IMR-90 (cell line): ENCODE results near the gene CRYBA2. TPM values are rescaled to one million over a fixed set of nuclear protein-coding genes. Genes with fewer than 3 reads are reported as not detected.
A peak's percentile ranks its signal among the peaks of the same experiment; 100 is the strongest.

Experiments
- ATAC-seq: fragments of 200-7000 bp; cut with Tn5 transposase; 2 replicates; pipeline ENCODE4 v1.9.1; 2020; ENCODE audit warnings: low read depth, mild to moderate bottlenecking, moderate library complexity
- BruUV-seq: library from RNA; stranded (reverse); fragments of 400-500 nt; replicated peaks from 2 replicates; lab custom pipeline; 2021; lab: Mats Ljungman, UMichigan
- CTCF ChIA-PET: fragments of 300-600 bp; formaldehyde crosslinking; extraction: SDS; loops from one replicate; lab custom pipeline; 2021; ENCODE audit warnings: antibody characterized with exemption; lab: Yijun Ruan, JAX
- POLR2A ChIA-PET: fragments of 300-600 bp; sonication (Branson Sonifier 250); formaldehyde crosslinking; loops from one replicate; lab custom pipeline; 2022; ENCODE audit warnings: antibody characterized with exemption; ENCODE audit not compliant: unreplicated experiment; lab: Charles Lee
- DNase-seq: peaks from one replicate; pipeline ENCODE4 v3.0.0; 2013
- H2AFZ ChIP-seq: replicated peaks from 2 replicates; pipeline ENCODE3; 2013; ENCODE audit warnings: low read length, mild to moderate bottlenecking; ENCODE audit not compliant: poor library complexity
- H2AK5ac ChIP-seq: 2 replicates; pipeline ENCODE4 v1.6.1; 2013; ENCODE audit warnings: low read depth, low read length, inconsistent platforms
- H2AK9ac ChIP-seq: replicated peaks from 2 replicates; pipeline ENCODE3; 2013; ENCODE audit warnings: mild to moderate bottlenecking, low read depth, low read length, moderate library complexity; ENCODE audit not compliant: poor library complexity
- H2BK120ac ChIP-seq: 2 replicates; pipeline ENCODE4 v1.6.1; 2013; ENCODE audit warnings: low read depth, low read length, inconsistent platforms
- H2BK15ac ChIP-seq: 3 replicates; pipeline ENCODE4 v1.6.1; 2013; ENCODE audit warnings: low read depth, low read length, inconsistent platforms
- H2BK20ac ChIP-seq: 2 replicates; pipeline ENCODE4 v1.6.1; 2013; ENCODE audit warnings: low read depth, mild to moderate bottlenecking, inconsistent platforms, low read length, moderate library complexity
- H2BK5ac ChIP-seq: 2 replicates; pipeline ENCODE4 v1.6.1; 2013; ENCODE audit warnings: mild to moderate bottlenecking, low read depth, low read length, inconsistent platforms; ENCODE audit not compliant: poor library complexity, severe bottlenecking
- H3K14ac ChIP-seq: replicated peaks from 2 replicates; pipeline ENCODE4 v1.6.1; 2013; ENCODE audit warnings: low read depth, low read length, inconsistent platforms
- H3K18ac ChIP-seq: 2 replicates; pipeline ENCODE4 v1.6.1; 2013; ENCODE audit warnings: low read depth, low read length, control low read depth
- H3K23ac ChIP-seq: 2 replicates; pipeline ENCODE4 v1.6.1; 2013; ENCODE audit warnings: low read depth, low read length, inconsistent platforms
- H3K27ac ChIP-seq: 2 replicates; pipeline ENCODE4 v1.5.1; 2013; ENCODE audit warnings: mild to moderate bottlenecking, control low read depth, low read length; ENCODE audit not compliant: insufficient read depth
- H3K27me3 ChIP-seq: 2 replicates; pipeline ENCODE4 v1.6.1; 2013; ENCODE audit warnings: low read length; ENCODE audit not compliant: control insufficient read depth, insufficient read depth
- H3K36me3 ChIP-seq: 2 replicates; pipeline ENCODE4 v1.6.1; 2013; ENCODE audit warnings: low read length, mixed read lengths; ENCODE audit not compliant: control insufficient read depth, insufficient read depth
- H3K4ac ChIP-seq: 2 replicates; pipeline ENCODE4 v1.6.1; 2013; ENCODE audit warnings: low read depth, low read length, inconsistent platforms
- H3K4me1 ChIP-seq: 2 replicates; pipeline ENCODE4 v1.6.1; 2013; ENCODE audit warnings: low read length, mixed read lengths; ENCODE audit not compliant: control insufficient read depth, insufficient read depth
- H3K4me2 ChIP-seq: 2 replicates; pipeline ENCODE4 v1.6.1; 2013; ENCODE audit warnings: low read depth, mild to moderate bottlenecking, control low read depth, low read length, moderate library complexity
- H3K4me3 ChIP-seq: 2 replicates; pipeline ENCODE4 v1.5.1; 2013; ENCODE audit warnings: low read depth, mild to moderate bottlenecking, control low read depth, low read length, moderate library complexity; ENCODE audit not compliant: insufficient read depth
- H3K56ac ChIP-seq: 2 replicates; pipeline ENCODE4 v1.6.1; 2013; ENCODE audit warnings: low read length, inconsistent platforms; ENCODE audit not compliant: insufficient read depth; ENCODE audit errors: extremely low read depth
- H3K79me1 ChIP-seq, 2 experiments: 2 replicates each; pipeline ENCODE4 v1.6.1; 2013; ENCODE audit warnings: low read length in 2 of 2, inconsistent platforms in 1 of 2, low read depth in 1 of 2
- H3K9ac ChIP-seq: 2 replicates; pipeline ENCODE4 v1.6.1; 2013; ENCODE audit warnings: low read depth, low read length, control low read depth
- H3K9me1 ChIP-seq: 2 replicates; pipeline ENCODE4 v1.6.1; 2013; ENCODE audit warnings: low read length, inconsistent platforms; ENCODE audit not compliant: insufficient read depth
- H3K9me3 ChIP-seq: 2 replicates; pipeline ENCODE4 v1.6.1; 2013; ENCODE audit warnings: low read length; ENCODE audit not compliant: control insufficient read depth, insufficient read depth
- H4K20me1 ChIP-seq: 2 replicates; pipeline ENCODE4 v1.6.1; 2013; ENCODE audit warnings: low read length, inconsistent platforms; ENCODE audit not compliant: insufficient read depth
- H4K5ac ChIP-seq: 2 replicates; pipeline ENCODE4 v1.6.1; 2013; ENCODE audit warnings: mild to moderate bottlenecking, low read depth, low read length, control low read depth
- H4K8ac ChIP-seq, 2 experiments: 2 replicates each; pipeline ENCODE4 v1.6.1; 2013; ENCODE audit warnings: low read depth in 2 of 2, low read length in 2 of 2, control low read depth in 1 of 2, inconsistent platforms in 1 of 2
- H4K91ac ChIP-seq: 2 replicates; pipeline ENCODE4 v1.6.1; 2013; ENCODE audit warnings: low read depth, low read length, inconsistent platforms; ENCODE audit not compliant: insufficient read depth
- CTCF ChIP-seq: conservative IDR thresholded peaks from 2 replicates; pipeline ENCODE4 v1.5.1; 2012; ENCODE audit warnings: mild to moderate bottlenecking, low read depth, low read length, improper control_type of control experiment
- RFX5 ChIP-seq: IDR thresholded peaks from 2 replicates; pipeline ENCODE4 v1.8.0; 2012; ENCODE audit warnings: low read depth, mild to moderate bottlenecking, low read length, moderate library complexity
- WGBS, 2 experiments: methylation state at CpG; one replicate each; pipeline versions ENCODE4 v1.1.5 to v1.1.7; 2013; ENCODE audit warnings: missing lambda C conversion rate in 2 of 2; ENCODE audit not compliant: insufficient read length in 1 of 2; ENCODE audit errors: extremely low coverage in 2 of 2; 5-methylcytosine and 5-hydroxymethylcytosine counted together
- dilution Hi-C: fragments of 300-500 bp; cut with HindIII; formaldehyde crosslinking; loops from one replicate; pipeline ENCODE4 v1.14.3; 2018; ENCODE audit warnings: low sequenced_read_pairs; ENCODE audit not compliant: unreplicated experiment
- in situ Hi-C: fragments of 300-500 bp; cut with MboI; formaldehyde crosslinking; loops from 3 replicates; pipeline ENCODE4 v1.14.3; 2019; ENCODE audit warnings: low sequenced_read_pairs, inconsistent platforms, mixed read lengths
- intact Hi-C: fragments of 100-400 bp; cut with micrococcal nuclease; formaldehyde crosslinking; loops from 2 replicates; pipeline ENCODE4 v1.10.0; 2022
- polyA plus RNA-seq, 3 experiments: library from polyadenylated mRNA; depleted of rRNA; stranded (reverse); fragments of >200 nt; gene quantifications; 2 replicates each; pipeline ENCODE4 v1.2.3, GENCODE V29; 2012; ENCODE audit warnings: low replicate concordance in 1 of 3
- total RNA-seq: library from RNA; depleted of rRNA; stranded (reverse); fragments of >200 nt; gene quantifications from 2 replicates; pipeline ENCODE4 v1.2.3, GENCODE V29; 2012

Gene CRYBA2
- total and polyA plus RNA-seq, 2 of the 4 experiments (the other 2 are of a cell fraction): not detected

DNA sequence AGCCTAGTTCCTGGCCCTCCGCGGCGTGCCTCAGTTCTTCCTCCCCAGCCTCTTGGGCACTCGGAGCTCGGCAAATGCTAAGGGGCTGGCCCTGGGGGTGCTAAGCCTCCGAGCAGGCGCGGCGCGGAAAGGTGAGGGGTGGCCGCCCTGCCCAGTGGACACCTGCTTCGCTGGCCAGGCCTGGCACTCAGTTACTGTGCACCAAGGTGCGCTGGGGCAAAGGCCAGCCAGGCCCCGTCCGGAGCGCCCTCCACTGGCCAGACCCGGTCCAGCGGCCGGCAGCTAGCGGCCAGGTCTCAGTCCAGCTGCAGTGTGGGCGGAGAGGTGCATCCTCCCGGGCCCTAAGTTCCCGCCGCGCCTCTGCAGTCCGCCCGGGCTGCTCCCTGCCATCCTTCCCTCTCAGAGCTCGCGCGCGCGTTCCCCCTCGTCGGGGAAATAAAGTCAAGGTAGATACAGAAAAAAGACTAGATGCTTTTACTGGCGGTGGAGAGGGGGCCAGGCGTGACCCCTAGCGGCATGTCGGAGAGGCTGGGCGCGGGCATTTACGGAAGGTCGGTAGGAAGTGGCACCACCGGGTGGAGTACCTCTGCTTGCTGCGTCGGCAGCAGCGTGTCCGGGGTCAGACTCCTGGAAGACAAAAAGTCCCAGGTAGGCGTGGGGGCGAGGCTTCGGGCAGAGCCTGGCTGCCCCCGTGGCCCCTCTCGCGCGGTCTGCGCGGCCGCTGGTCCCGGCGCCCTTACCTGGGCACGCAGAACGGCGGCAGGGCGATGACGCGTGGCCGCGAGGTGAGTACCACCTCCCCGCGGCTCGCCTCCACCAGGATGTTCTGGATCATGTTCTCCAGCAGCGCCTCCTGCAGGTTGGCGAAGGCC lies 9.4 kb upstream of the CRYBA2 start:
- Histone ChIP-seq H4K5ac (no peak overlapping the region), H2AK5ac (no peak overlapping the region), H3K9me3 (no peaks in the 10 kb centered on the region; the same call in 1 of the 2 replicates), H3K56ac (no peak overlapping the region), H3K79me1 (no peaks in the 10 kb centered on the region), H3K4me1 (no peaks in the 10 kb centered on the region), H3K4me3 (no peak overlapping the region), H4K8ac (no peak overlapping the region), H4K20me1 (no peaks in the 10 kb centered on the region; the same call in 1 of the 2 replicates), H3K9ac (no peak overlapping the region), H3K4ac (no peak overlapping the region), H2BK120ac (no peak overlapping the region), H3K36me3 (no peaks in the 10 kb centered on the region), H3K23ac (no peak overlapping the region), H3K4me2 (no peak overlapping the region), H2BK15ac (no peak overlapping the region), H2AK9ac (no peak overlapping the region), H3K9me1 (no peaks in the 10 kb centered on the region), H3K27ac (no peak overlapping the region), H2BK5ac (no peak overlapping the region), H3K27me3 (peaks cover 76% of the 10 kb centered on the region), H2AFZ (peak overlapping the region; percentile 13), H3K18ac (no peak overlapping the region), H2BK20ac (no peak overlapping the region), H4K91ac (no peak overlapping the region), H3K14ac (no peak overlapping the region)
- dilution Hi-C loops (no loop called here), in situ Hi-C loops (no loop called here), intact Hi-C loops (no loop called here)
- WGBS, 2 experiments: 2% methylated on average over 45 of the region's 72 CpGs; no CpG with 5 or more reads in 1 of the 2 experiments
- DNase-seq (no peak), ATAC-seq (peak; percentile 29; the same call in 1 of the 2 replicates)
- BruUV-seq: no TSS peak
- CTCF ChIA-PET: interaction anchor here (0.6 to 0.8 kb wide), 2 partner anchors 10 to 164 kb away, joined by 3 read pairs; no protein-coding TSS in a partner anchor
- TF ChIP-seq CTCF (peak; percentile 45), RFX5 (no peak)
- POLR2A ChIA-PET: no interaction called here
